Brain pericyte (primary cell): ENCODE results near the gene RPS19.

Experiments used
- DNase-seq: peaks from one replicate; pipeline ENCODE4 v3.0.0-alpha.2; 2012; ENCODE audit warnings: low read depth, low spot score

The RPS19 gene

DNA sequence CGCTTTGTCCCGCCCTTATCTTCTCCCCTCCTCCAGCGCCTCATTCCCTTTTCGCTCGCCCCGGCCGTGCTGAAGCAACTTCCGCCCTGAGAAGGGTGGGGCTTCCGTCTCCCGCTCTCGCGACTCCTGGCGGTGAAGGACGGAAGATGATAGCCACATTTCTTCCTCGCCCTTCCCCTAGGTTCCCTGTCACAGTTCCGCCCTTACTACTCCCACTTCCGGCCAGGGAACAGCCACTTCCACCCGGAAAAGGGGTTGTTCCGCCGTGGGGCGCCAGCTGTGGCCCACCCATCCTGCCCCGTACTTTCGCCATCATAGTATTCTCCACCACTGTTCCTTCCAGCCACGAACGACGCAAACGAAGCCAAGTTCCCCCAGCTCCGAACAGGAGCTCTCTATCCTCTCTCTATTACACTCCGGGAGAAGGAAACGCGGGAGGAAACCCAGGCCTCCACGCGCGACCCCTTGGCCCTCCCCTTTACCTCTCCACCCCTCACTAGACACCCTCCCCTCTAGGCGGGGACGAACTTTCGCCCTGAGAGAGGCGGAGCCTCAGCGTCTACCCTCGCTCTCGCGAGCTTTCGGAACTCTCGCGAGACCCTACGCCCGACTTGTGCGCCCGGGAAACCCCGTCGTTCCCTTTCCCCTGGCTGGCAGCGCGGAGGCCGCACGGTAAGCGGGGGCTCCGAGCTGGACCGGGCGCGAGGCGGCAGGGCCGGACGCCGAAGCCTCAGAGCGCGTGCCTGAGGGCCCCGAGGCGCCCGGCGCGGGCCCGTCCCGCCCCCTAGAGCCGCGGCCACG, at the start of gene RPS19:
Gene RPS19 (plus strand): TSS at position 638 of the 801 bp plus-strand sequence. CDS start 520 bp downstream, outside the sequence.
- DNase-seq = peak; percentile 99

DNA sequence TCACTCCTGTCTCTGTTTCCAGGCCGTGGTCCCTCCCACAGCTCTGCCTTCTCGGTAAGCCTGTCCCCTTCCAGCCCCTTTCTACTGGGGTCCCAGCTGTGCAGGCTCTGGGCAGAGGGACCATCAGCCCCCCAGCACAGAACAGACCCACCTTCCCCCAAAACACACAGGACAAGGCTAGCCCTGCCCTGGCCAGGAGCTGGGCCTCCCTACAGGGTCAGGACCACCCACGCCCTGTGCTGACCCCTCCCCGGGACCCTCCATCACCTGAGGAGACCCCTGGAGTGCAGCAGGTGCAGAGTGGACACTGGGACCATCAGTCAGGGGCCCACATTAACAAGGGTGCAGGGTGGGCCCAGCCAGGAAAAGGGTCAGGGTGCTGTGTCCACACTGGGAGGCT, 49.8 kb upstream of the RPS19 start:
- DNase-seq = no peak

DNA sequence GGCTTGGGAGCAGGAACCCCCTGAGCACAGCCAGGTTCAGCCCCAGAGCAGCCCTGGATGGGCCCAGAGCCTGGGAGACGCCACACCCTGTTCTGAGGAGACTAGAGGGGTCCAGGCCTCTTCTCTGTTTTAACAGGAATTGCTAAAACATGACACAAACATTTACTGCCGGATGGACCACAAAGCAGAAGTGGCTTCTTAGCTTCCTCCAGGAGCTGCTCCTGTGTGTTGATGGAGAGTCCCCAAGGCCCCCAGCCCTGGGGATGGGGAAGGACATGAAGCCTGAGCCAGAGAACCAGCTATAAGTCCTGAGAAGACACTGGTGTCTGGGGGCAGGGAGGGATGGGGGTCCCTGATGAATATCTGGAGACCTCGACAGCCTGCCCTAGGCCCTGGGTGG, 49.0 kb upstream of the RPS19 start:
- DNase-seq = no peak

DNA sequence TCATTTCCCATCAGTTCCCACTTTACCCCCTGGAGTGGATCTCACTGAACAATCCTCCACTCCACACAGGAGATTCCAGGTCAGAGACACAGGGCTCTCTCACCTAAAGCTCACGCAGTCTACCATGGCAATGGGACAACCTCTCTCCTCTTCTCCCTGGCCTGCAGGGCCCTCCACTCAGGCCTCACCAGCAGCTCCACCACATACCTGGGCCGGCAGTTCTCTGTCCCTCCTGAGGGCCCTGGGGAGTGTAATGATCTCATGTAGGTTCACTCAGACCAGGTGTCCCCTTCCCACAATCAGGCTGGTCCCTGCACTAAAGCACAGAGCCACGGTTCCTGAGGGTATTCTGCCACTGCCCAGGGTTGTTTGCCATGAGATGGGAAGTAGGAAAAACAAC, 48.1 kb upstream of the RPS19 start:
- no peak for DNase-seq

DNA sequence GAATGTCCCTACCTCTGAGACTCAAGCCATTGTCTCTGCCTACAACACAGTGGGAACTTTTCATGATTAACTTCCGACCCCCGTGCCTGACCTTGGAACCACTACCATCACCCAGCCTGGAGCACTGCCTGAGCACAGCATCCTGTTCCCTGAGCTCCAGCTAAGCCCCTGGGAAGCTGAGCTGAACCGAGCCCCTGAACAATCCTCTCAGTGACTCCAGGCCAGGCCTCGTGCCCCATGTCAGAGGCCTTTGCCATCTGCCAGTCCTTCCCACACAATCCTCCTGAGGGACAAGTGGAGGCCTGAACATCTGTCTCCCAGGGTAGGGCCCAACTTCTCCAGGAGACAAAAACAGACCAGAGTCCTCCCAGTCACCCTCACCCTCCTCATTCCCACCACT, 46.1 kb upstream of the RPS19 start:
- no peak for DNase-seq

DNA sequence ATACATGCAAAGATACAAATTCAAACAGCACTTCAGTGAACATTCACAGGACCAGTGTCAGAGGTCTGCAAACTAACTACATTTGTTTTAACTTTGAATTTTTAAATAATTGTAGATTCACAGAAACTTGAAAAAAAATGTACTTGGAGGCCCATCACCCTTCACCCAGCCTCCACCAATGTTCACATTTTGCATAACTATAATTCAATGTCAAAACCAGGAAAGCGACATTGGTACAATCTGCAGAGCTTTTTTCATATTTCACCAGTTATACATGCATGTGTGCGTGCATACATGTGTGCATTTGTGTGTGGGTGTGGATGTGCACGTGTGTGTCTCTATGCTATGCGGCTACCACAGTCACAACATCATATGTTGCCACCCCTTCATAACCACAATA, 44.8 kb upstream of the RPS19 start:
- DNase-seq = no peak

DNA sequence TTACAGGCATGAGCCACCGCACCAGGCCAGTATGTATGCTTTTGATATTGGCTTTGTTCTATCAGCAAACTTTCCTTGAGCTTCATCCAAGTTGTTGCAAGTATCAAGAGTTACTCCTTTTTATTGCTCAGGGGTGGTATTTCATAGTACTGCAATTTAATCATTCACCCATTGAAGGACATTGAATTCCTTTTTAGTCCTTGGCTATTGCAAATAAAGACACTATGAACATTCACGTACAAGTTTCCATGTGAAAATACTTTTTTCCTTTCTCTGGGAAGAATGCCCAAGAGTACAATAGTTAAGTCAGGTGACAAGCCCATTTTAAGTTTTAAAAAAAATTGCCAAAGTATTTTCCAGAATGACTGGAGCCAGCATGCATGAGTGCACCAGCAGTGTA, 43.3 kb upstream of the RPS19 start:
- no peak for DNase-seq

DNA sequence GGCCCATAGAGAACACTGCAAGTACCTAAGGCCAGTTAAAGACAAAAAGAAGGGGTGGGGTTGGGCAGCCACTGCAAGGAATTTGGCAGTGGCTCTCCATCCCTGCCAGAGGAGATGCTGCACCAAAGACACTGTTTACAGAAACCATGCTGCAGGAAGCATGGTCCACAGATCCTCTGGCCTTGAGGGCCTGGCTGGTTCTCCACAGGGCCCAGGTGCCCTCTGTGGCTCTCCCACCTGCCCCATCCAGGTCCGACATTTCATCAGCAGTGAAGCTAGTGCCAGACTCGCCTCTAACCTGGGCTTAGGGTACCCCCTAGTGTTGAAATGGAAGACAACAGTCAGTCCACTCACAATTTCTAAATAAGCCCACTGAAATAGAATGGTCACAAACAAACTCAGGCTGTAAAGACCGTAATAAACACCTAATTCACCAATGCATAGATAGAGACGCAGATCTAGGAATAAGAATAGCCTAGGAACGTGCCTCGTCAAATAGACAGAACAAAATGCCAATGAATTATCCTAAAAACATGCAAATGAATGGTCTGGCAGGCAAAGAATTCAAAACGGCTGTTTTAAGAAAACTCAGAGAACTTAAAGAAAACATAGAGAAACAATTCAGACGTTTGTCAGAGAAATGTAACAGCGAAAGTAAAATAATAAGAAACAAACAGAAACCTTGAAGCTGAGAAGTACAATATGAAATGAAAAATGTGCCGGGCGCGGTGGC, 38.9 kb upstream of the RPS19 start:
- no peak for DNase-seq

DNA sequence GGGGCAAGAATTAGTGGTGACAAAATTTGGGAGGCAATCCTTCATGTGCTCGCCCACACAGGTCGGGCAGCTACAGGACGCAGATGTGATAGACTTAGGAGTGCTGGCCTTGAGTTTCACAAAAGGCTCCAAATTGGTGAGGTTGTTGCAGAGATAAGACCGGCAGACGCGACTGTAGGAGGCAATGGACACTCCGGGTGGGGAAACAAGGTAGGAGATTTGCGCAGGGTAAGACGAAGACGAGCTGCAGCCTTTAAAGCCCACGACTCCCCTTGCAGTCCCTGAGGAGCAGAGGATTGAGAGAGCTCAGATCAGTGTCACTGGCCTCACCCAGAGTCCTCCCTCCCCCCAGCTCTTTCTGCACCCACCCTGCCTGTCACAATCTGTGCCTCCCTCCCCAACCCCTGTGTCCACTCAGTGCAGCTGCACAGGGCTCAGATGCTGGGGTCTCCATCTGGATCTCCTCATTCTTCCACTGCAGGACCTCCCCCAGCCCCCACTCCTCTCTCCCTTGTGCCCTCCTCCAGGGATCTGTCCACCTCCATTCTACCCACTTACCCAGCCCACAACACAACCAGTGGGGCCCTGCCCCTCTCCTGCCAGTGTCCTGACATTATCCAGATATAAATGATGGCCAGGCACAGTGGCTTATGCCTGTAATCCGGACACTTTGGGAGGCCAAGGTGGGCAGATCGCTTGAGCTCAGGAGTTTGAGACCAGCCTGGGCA, 21.9 kb upstream of the RPS19 start:
- no peak for DNase-seq

DNA sequence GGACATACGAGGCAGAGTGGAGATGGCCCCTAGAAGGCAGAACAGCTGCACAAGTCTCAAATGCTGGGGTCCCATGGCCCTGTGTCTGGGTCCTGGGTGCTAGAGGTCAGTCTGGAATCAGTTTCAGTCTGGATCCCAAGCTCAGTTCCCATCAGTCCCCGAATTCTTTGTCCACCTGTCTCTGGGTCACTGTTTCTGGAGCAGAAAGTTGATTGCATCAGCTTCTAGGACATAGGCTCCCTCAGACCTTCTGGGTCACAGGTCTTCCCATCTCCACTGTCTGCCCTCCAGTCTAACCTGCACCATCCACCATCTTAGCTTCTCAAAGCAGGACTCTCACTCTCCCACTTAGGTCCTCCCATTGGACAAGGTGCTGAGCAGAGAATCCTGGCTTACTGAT, 20.8 kb upstream of the RPS19 start:
- DNase-seq = no peak

DNA sequence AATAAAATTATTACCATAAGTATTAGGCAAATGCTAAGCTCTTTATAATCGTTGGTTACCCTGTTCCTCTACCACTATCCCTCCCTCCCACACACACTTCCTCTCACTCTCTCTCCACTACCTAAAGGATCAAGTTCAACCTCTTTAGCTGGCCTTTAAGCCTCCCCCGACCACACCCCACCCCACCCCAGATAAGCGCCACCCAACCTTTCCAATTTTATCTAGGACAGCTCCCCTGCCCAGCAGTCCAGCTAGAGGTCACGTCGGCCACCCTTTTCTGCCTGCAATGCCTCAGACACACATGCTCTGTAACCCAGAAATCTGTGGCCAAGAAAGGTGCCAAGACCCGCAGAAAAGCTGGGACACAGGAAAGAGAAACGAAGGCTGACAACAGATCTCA, 16.7 kb upstream of the RPS19 start:
- DNase-seq = no peak

DNA sequence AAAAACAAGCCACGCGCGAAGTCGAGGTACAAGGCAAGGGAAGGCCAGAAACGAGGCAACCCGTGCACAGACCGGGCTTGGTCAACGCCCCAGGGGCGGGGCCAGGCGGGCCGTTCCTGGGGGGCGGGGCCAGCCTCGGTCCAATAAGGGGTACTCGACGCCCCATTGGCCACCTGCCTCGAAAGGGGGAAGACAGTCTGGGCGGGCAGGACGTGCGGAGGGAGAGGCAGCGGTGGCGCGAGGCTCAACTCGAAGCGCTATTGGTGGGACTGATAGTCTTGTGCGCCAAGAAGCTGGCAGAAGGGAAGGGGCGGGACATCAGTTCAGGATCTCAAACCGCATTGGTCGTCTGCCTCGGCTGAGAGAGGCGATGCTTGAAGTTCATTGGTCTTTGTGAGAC, 15.5 kb upstream of the RPS19 start, which contains the start of gene LYPD4:
Gene LYPD4 (minus strand): TSS at position 83 of the 400 bp plus-strand sequence. CDS start 5,398 bp downstream, outside the sequence.
- no peak for DNase-seq

DNA sequence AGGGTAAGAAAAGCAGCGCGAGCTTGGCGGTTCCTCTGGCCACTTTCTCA, 15.2 kb upstream of the RPS19 start, which contains the start of gene DMRTC2:
Gene DMRTC2 (plus strand): TSS at position 42 of the 50 bp plus-strand sequence. CDS start 2,387 bp downstream, outside the sequence.
- no peak for DNase-seq

DNA sequence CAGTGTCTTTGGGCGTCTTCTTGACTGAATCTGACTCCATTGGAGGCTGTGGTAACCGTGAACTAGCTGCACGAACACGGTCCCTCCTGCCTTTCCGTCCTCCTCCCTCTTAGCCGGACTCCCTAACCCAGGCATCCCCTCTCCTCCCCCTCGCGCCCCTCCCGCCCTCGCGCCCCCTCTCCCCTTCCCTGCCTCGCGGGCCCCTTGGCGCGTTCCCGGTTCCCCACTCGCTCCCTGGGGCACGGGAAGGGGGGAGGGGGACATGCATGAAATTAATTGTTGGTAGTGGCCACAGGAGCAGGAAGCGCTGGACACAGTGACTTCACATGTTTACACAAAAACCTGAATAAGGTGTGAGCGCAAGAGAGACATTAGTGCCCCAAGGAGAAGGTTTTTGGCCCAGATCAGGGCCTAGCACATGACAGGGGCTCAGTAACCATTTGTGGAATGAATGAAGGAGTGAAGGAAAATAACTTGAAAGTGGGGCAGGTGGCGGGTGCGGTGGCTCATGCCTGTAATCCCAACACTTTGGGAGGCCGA, 14.9 kb upstream of the RPS19 start:
- DNase-seq = no peak

DNA sequence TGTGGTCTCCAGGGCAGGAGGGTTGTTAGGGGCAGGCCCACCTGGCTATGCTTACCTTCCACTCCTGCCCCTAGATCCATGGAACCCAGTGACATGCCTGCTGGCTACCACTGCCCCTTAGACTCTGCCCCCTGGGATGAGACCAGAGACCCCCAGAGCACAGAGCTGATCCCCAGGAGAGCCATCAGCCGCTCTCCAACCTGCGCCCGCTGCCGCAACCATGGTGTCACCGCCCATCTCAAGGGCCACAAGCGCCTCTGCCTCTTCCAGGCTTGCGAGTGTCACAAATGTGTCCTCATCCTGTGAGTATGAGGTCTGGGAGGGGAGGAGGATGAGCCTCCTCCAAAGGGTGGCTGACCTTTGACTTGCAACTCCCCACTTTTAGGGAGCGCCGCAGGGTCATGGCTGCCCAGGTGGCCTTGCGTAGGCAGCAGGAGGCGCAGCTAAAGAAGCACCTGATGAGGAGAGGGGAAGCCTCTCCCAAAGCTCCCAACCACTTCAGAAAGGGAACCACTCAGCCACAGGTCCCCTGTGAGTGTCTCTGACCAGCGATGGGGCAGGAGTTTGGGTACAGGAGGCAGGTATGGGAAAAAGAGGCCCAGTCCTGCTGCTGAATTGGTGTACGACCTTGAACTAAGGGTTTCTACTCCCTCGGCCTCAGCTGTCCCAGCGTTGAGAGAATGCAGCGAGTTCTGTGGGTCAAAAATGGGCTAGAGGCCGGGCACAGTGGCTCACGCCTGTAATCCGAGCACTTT, 12.5 kb upstream of the RPS19 start:
- no peak for DNase-seq

DNA sequence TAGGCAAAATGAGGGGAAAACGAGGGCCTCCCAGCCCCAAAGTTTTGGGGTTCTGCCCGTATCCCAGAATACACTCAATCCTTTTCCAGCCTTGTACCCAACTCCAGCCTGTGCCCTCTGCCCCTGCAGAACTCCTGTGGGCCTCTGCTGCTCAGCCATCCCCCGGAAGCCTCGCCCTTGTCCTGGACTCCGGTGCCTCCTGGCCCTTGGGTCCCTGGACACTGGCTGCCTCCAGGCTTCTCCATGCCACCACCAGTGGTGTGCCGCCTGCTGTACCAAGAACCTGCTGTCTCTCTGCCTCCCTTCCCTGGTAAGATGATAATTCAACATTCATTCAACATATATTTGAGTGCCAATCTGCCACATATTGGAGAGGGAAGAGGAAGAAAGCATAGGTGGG, 11.4 kb upstream of the RPS19 start:
- DNase-seq = no peak

DNA sequence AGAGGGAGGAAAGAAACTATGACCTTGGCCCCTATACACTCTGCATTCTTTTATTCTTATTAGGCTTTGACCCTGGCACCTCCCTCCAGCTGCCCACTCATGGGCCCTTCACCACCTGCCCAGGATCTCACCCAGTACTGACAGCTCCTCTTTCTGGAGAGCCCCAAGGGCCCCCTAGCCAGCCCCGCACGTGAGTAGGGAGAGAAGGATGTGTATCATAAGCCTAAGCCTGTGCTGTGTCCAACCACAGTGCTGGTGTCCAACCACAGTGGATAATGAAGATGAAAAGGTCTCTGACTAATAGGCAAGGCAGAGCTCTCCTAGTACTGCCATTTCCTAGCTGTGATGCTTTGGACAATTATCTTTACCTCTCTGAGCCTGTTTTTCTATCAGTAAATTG, 11.0 kb upstream of the RPS19 start:
- DNase-seq = no peak

DNA sequence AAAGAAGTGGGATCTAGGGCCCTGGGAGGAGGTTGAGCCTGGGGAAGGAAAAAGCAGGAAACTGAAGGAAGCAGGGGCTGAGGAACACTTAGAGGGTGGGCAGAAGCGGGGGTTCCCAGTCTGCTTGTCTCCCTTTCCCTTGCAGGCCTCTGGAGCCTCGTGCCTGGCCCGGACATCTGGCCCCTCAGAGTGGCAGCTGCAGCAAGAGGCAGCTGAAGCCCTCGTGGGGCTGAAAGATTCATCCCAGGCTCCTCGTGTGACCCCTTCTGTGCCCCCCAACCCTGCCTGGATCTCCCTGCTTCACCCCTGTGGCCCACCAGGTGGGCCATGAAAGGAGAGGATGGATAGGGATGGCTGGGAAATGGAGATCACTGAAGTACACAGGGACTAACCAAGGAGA, 9.7 kb upstream of the RPS19 start:
- no peak for DNase-seq

DNA sequence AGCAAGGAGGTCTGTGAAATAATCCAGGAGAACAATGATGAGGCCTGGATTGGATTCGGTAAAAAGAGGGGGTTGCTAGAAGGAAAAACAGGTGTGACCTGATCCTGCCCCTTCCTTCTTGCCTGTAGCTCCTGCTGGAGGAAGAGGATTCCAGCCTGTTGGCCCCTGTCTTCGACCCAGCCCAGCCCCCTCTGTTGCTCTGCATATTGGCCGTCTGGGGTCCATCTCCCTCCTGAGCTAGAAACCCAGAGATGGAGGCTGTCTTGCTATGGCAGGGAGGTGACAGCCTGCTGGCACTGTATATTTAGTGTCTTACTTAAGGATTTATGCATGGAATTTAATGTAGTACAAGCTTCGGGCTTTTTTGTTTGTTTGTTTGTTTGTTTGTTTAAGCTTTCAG, 8.6 kb upstream of the RPS19 start:
- no peak for DNase-seq

DNA sequence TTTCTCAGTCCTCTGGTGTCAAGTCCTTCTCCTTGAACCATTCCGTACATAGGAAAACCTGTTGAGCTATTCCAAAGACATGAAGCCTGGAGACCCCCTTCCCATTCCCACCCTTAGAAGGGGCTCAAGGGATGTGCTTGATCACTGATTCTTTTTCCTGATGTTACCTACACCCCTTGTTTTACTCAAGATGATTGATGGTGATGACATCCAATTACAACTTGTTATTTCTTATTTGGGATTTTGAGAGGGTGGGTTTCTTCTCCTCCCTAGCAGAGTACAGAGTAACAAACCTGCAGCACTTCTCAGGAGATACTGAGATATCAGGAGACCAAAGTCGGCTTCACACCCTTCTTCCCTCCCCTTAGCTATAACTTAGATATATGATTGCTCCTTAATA, 6.7 kb upstream of the RPS19 start:
- DNase-seq = no peak

DNA sequence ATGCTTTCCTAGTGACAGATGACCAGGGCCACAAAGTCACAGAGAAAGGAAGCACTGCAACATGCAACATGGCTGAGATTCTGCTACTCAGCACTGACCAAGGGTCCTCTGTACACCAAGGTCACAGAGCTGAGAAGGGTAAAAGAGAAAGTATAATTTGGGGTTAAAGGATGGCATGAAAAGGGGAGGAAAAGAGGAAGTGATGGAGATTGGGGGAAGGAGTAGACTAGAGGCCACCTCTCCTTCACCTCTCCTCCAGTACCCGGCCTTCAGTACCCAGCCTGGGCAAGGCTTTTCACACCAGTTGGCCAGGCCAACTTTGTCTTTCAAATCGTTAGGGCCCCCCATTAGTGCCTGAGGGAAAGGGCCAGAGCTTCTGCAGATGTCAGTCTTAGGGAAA, 6.3 kb upstream of the RPS19 start:
- DNase-seq = no peak

DNA sequence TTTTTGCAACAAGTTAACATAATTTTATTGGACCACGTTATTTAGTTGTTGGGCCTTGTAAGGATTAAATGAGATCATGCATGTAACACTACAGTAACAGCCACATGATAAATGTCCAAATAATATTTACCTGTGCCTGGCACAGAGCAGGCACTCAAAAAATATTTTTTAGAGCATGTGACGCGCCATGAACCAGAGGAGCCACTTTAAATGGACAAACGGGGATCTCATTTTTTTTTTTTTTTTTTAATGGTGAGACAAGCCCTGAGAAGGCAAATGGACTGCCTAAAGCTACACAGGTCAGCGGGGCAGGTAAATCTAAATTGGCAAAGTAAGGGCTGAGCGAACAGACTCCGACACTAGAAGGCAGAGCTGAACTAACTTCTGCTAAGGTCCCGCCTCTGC, 840 bp upstream of the RPS19 start:
- no peak for DNase-seq
